HCEC 1CT (cell line): ENCODE data around the gene PDCD1.
A peak's percentile ranks its signal among the peaks of the same experiment; 100 is the strongest.

ENCODE experiments used
- DNase-seq: peaks from one replicate; pipeline ENCODE4 v3.0.0-alpha.2; 2017

PDCD1 gene

GRCh38 chr2:241895427-241895711, 36.7 kb upstream of the PDCD1 start:
- DNase-seq: no peak

- DNase-seq: no peak
Measured at GRCh38 chr2:241894681-241895426, 36.2 kb upstream of the PDCD1 start.

- no peak for DNase-seq
Measured at GRCh38 chr2:241894056-241894641, 35.5 kb upstream of the PDCD1 start.

- no peak for DNase-seq
Measured at GRCh38 chr2:241893265-241893664, 34.6 kb upstream of the PDCD1 start.

- DNase-seq: peak; percentile 7
Measured at GRCh38 chr2:241892299-241893137, 33.8 kb upstream of the PDCD1 start.

GRCh38 chr2:241891988-241892298, 33.2 kb upstream of the PDCD1 start:
- no peak for DNase-seq

GRCh38 chr2:241891315-241891987, 32.8 kb upstream of the PDCD1 start:
- DNase-seq: no peak

- DNase-seq: no peak
Measured at GRCh38 chr2:241890524-241891235, 32.0 kb upstream of the PDCD1 start.

- DNase-seq: no peak
Measured at GRCh38 chr2:241888641-241889040, 29.9 kb upstream of the PDCD1 start.

GRCh38 chr2:241887806-241888522, 29.3 kb upstream of the PDCD1 start:
- no peak for DNase-seq

GRCh38 chr2:241886840-241887447, 28.2 kb upstream of the PDCD1 start:
- DNase-seq: no peak

GRCh38 chr2:241885946-241886643, 27.4 kb upstream of the PDCD1 start:
- DNase-seq: no peak

GRCh38 chr2:241885291-241885945, 26.7 kb upstream of the PDCD1 start:
- DNase-seq: no peak

- DNase-seq: no peak
Measured at GRCh38 chr2:241884951-241885290, 26.2 kb upstream of the PDCD1 start.

GRCh38 chr2:241882091-241882625, 23.5 kb upstream of the PDCD1 start:
- no peak for DNase-seq

GRCh38 chr2:241880311-241881073, 21.8 kb upstream of the PDCD1 start:
- DNase-seq: no peak

- no peak for DNase-seq
Measured at GRCh38 chr2:241879326-241879725, 20.6 kb upstream of the PDCD1 start.

- DNase-seq: peak; percentile 57
Measured at GRCh38 chr2:241877989-241878970, 19.6 kb upstream of the PDCD1 start.
